GM12891 (cell line): ENCODE measurements around the gene MORN2.
"Not testable (repeated sequence)": the region's sequence is repeated elsewhere in the genome, so short reads cannot be mapped to it uniquely, and the experiment has no call there.

Experiments used
- PAX5 ChIP-seq: IDR thresholded peaks from 2 replicates; pipeline ENCODE4 v1.6.1; 2011; ENCODE audit warnings: low read length, moderate library complexity, mild to moderate bottlenecking; ENCODE audit not compliant: insufficient read depth, severe bottlenecking
- POLR2A ChIP-seq: IDR thresholded peaks from 2 replicates; pipeline ENCODE4 v1.6.1; 2011; ENCODE audit warnings: low read depth, low read length, control low read depth
- POLR2AphosphoS5 ChIP-seq: IDR thresholded peaks from 2 replicates; pipeline ENCODE4 v1.6.1; 2011; ENCODE audit warnings: low read depth, low read length, control low read depth
- SPI1 ChIP-seq: IDR thresholded peaks from 2 replicates; pipeline ENCODE4 v1.6.1; 2011; ENCODE audit warnings: low read depth, low read length, control low read depth
- TAF1 ChIP-seq: IDR thresholded peaks from 2 replicates; pipeline ENCODE4 v1.6.1; 2011; ENCODE audit warnings: low read depth, low read length, control low read depth

- not testable (repeated sequence) for TF ChIP-seq POLR2A, POLR2AphosphoS5, SPI1, TAF1, PAX5
Observed at GRCh38 chr2:38827539-38828145, 48.1 kb upstream of the MORN2 start.
